Vagina (tissue), 2 donors: Measurements from ENCODE around the gene ZNF561. TPM values are rescaled to one million over a fixed set of nuclear protein-coding genes. Genes with fewer than 3 reads are reported as not detected.
"Not testable (repeated sequence)": the region's sequence is repeated elsewhere in the genome, so short reads cannot be mapped to it uniquely, and the experiment has no call there.

Source experiments
- DNase-seq, 2 donors: peaks; one replicate each; pipeline ENCODE4 v3.0.0-alpha.2; 2017; ENCODE audit errors: extremely low spot score in 2 of 2
- H3K27ac ChIP-seq: fragments of 200-600 bp; sonication (generic); one replicate; pipeline ENCODE4 v1.5.1; 2019
- H3K27me3 ChIP-seq: fragments of 200-600 bp; sonication (generic); one replicate; pipeline ENCODE4 v1.5.1; 2019
- H3K36me3 ChIP-seq, 2 donors: fragments of 200-600 bp; sonication (generic); one replicate each; pipeline ENCODE4 v1.5.1; 2017 to 2019
- H3K4me1 ChIP-seq: fragments of 200-600 bp; sonication (generic); one replicate; pipeline ENCODE4 v1.5.1; 2019
- H3K4me3 ChIP-seq, 2 donors: fragments of 200-600 bp; sonication (generic); 1 replicate in 1 of 2; 2 replicates in 1 of 2; pipeline ENCODE4 v1.5.1; 2016 to 2019
- H3K9me3 ChIP-seq: fragments of 200-600 bp; sonication (generic); one replicate; pipeline ENCODE4 v1.5.1; 2019
- POLR2A ChIP-seq, 2 donors: fragments of 450-650 bp; IDR thresholded peaks; one replicate each; pipeline ENCODE4 v1.6.1; 2017; ENCODE audit warnings: antibody characterized with exemption in 2 of 2, mild to moderate bottlenecking in 2 of 2, moderate library complexity in 2 of 2
- POLR2AphosphoS5 ChIP-seq, 2 donors: sonication (generic); formaldehyde crosslinking; IDR thresholded peaks; one replicate each; pipeline ENCODE4 v1.9.0; 2017; ENCODE audit warnings: antibody characterized with exemption in 2 of 2, mild to moderate bottlenecking in 2 of 2, low read depth in 1 of 2; ENCODE audit not compliant: insufficient read depth in 1 of 2
- intact Hi-C: fragments of 100-400 bp; cut with DNase I; formaldehyde crosslinking; loops from one replicate; pipeline ENCODE4 v1.15.1; 2023
- total RNA-seq: library from RNA; depleted of rRNA; stranded (reverse); fragments of >200 nt; gene quantifications from one replicate; pipeline ENCODE4 v1.2.3, GENCODE V29; 2016
- TF ChIP-seq, protein P1 (sequence below), 3 experiments: fragments of 450-650 bp in 2 of 3; fragments of 200-600 bp in 1 of 3; sonication (generic) in 1 of 3; IDR thresholded peaks; one replicate each; pipeline ENCODE4 v1.5.1; 2017 to 2019; ENCODE audit warnings: antibody characterized with exemption in 3 of 3, mild to moderate bottlenecking in 2 of 3, moderate library complexity in 2 of 3

The ZNF561 gene
- total RNA-seq, 1 donor from 2014 or later = 29.2 TPM

DNA sequence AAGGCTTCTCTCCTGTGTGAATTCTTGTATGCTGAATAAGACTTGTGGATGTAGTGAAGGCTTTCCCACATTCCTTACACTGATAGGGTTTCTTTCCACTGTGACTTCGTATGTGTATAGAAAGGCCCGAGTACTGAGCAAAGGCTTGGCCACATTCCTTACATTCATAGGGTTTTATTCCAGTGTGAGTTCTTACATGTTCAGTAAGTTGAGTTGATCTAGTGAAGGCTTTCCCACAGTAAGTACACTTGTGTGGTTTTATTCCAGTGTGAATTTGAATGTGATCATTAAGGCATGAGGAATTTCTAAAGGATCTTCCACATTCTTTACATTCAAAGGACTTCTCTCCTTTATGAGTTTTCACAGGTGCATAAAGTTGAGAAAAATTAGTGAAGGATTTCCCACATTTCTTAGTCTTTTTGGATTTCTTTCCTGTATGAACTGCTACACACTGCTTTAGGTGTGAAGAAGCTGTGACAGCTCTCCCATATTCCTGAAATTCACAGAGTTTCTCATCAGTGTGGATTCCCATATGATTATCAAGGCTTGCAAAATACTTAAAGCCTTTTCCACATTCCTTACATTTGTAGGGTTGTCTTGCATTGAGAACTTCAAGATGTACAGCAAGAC lies 10.4 kb downstream of the ZNF561 start:
- no peaks in the 10 kb centered on the region for H3K27me3 ChIP-seq
- no peaks in the 10 kb centered on the region for H3K4me1 ChIP-seq
- no peak overlapping the region for H3K4me3 ChIP-seq
- peaks cover 65% of the 10 kb centered on the region for H3K9me3 ChIP-seq
- H3K27ac ChIP-seq = no peak overlapping the region
- peaks cover 36 to 71% of the 10 kb centered on the region in 2 donors for H3K36me3 ChIP-seq
- TF ChIP-seq POLR2A (IDR thresholded peaks at IDR 0.05) (no peak), POLR2AphosphoS5 (IDR thresholded peaks at IDR 0.05; ENCODE audit: insufficient read depth in 1 of 2, low read depth in 1 of 2) (no peak)
- TF ChIP-seq, protein P1, sequence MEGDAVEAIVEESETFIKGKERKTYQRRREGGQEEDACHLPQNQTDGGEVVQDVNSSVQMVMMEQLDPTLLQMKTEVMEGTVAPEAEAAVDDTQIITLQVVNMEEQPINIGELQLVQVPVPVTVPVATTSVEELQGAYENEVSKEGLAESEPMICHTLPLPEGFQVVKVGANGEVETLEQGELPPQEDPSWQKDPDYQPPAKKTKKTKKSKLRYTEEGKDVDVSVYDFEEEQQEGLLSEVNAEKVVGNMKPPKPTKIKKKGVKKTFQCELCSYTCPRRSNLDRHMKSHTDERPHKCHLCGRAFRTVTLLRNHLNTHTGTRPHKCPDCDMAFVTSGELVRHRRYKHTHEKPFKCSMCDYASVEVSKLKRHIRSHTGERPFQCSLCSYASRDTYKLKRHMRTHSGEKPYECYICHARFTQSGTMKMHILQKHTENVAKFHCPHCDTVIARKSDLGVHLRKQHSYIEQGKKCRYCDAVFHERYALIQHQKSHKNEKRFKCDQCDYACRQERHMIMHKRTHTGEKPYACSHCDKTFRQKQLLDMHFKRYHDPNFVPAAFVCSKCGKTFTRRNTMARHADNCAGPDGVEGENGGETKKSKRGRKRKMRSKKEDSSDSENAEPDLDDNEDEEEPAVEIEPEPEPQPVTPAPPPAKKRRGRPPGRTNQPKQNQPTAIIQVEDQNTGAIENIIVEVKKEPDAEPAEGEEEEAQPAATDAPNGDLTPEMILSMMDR (IDR thresholded peaks at IDR 0.05) = no peak
- DNase-seq = no peak
- intact Hi-C loops = no loop called here

DNA sequence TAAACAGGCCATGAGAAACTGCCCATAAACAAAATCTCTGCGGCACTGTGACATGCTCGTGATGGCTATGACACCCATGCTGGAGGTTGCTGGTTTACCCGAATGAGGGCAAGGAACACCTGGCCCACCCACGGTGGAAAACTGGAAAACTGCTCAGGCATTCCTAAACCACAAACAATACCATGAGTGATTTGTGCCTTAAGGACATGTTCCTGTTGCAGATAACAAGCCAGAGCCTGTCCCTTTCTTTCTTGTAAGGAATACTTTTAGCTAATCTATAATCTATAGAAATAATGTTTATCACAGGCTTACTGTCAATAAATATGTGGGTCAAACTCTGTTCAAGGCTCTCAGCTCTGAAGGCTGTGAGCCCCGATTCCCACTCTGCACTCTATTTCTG lies 12.1 kb downstream of the ZNF561 start:
- Histone ChIP-seq H3K9me3 (peaks cover 63% of the 10 kb centered on the region), H3K4me1 (no peaks in the 10 kb centered on the region), H3K27me3 (no peaks in the 10 kb centered on the region), H3K27ac (no peak overlapping the region), H3K4me3 (no peak overlapping the region), H3K36me3 (peaks cover 24 to 54% of the 10 kb centered on the region in 2 donors)
- TF ChIP-seq POLR2AphosphoS5 (IDR thresholded peaks at IDR 0.05; ENCODE audit: insufficient read depth in 1 of 2, low read depth in 1 of 2) = no peak
- no peak for TF ChIP-seq POLR2A (IDR thresholded peaks at IDR 0.05)
- TF ChIP-seq, protein P1 (IDR thresholded peaks at IDR 0.05) = no peak
- DNase-seq = no peak
- intact Hi-C loops = no loop called here

DNA sequence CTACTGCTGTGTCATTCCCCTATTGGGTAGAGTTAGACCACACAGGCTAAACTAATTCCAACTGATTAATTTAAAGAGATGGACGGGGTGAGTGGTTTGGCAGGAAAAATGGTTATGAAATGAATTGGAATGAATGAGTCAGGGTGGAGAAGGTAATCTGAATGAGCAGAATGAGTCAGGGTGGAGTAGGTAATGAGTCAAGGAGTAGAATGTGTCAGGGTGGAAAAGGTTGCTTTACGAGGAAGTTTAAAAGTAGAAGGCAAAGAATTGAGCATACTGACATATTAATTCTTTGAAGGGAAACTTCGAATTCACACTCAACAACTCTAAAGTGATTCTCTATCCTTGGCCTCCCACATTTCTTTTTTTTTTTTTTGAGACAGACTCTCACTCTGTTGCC lies 24.0 kb downstream of the ZNF561 start:
- H3K4me1 ChIP-seq = no peaks in the 10 kb centered on the region
- no peak overlapping the region for H3K27ac ChIP-seq
- no peaks in the 10 kb centered on the region for H3K27me3 ChIP-seq
- H3K4me3 ChIP-seq = no peak overlapping the region
- TF ChIP-seq, protein P1 (IDR thresholded peaks at IDR 0.05) = no peak
- TF ChIP-seq POLR2AphosphoS5 (IDR thresholded peaks at IDR 0.05; ENCODE audit: insufficient read depth in 1 of 2, low read depth in 1 of 2) = peak in 1 of 2 donors; percentile 71
- DNase-seq = no peak
- H3K36me3 ChIP-seq = no peaks in the 10 kb centered on the region
- intact Hi-C loops = no loop called here
- peaks cover 4% of the 10 kb centered on the region for H3K9me3 ChIP-seq

DNA sequence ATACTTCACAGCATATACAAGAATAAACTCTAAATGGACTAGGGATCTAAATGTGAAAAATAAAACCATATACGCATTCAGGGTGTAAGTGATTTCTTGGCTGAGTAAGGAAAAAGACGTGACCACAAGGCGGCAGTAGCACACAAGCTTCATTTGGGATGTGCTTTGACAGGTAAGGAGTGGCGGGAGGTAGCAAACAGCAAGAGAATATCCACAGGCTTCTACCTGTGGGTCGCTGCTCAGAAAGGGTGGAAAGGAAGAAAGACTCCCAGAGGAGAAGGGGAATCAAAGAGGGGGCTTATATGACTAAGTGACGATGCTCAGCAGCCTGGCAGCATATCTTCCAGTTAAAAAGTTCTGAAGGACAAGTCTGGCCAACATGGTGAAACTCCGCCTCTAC lies 34.3 kb downstream of the ZNF561 start:
- H3K9me3 ChIP-seq = no peaks in the 10 kb centered on the region
- TF ChIP-seq POLR2AphosphoS5 (IDR thresholded peaks at IDR 0.05; ENCODE audit: insufficient read depth in 1 of 2, low read depth in 1 of 2) (peak in 1 of 2 donors; percentile 56), POLR2A (IDR thresholded peaks at IDR 0.05) (no peak)
- TF ChIP-seq, protein P1 (IDR thresholded peaks at IDR 0.05) = peak in 2 of 3 experiments; percentile 29 to 39
- intact Hi-C loops = no loop called here

DNA sequence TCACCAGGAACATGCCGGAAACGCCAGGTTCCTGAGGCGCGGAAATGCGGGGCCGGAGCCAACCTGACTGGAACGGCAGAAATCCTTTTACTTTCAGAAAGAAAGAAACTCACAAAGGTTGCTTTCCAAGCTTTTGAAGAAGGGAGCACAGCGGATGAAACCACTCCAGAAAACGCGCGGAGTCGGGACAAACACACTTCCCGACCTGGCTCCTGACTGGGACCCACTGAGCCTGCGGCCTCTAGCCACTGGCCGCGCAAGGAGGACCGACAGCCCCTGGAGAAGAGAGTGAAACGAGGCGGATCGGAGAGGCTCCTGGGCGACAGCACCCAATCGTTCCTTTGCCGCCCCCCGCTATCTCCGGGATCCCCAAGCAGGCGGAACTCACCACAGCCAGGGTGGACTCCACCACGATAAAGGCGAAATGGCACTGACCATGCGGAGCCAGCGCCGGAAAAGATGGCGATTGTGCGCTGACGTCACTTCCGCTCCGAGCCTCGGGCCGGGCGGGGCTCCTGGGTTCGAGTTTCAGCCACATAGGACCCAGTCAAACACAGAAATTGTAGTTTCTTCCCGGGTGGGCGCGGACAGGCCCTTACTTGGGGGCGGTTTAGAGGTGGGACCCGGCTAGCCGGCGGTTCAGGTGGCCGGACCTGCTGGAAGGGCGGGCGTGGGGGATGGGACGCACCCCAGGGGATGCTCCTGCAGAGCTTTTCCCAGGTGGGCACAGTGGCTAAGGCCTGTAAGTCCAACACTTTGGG lies 36.8 kb downstream of the ZNF561 start, which contains the start of gene ZNF121:
Gene ZNF121, minus strand, starts transcription at position 432 of the 761 bp plus-strand sequence. CDS start 16,407 bp downstream, outside the sequence.
- DNase-seq = peak in 1 of 2 donors; percentile 85
- intact Hi-C loops = loop anchor here (1.0 kb wide), 1 partner anchor 208 kb away; no protein-coding TSS in a partner anchor
- peaks cover 4% of the 10 kb centered on the region for H3K9me3 ChIP-seq
- TF ChIP-seq POLR2A (IDR thresholded peaks at IDR 0.05) = peak in 1 of 2 donors; percentile 17
- TF ChIP-seq, protein P1 (IDR thresholded peaks at IDR 0.05) = no peak
- peak; percentile 85 to 86 for TF ChIP-seq POLR2AphosphoS5 (IDR thresholded peaks at IDR 0.05; ENCODE audit: insufficient read depth in 1 of 2, low read depth in 1 of 2)
- H3K4me1 ChIP-seq = peaks cover 20% of the 10 kb centered on the region
- H3K27ac ChIP-seq = peak within 1 kb of the TSS; percentile 92
- H3K4me3 ChIP-seq = peak within 1 kb of the TSS; percentile 66 to 72
- peaks cover 0 to 11% of the 10 kb centered on the region in 2 donors for H3K36me3 ChIP-seq
- no peaks in the 10 kb centered on the region for H3K27me3 ChIP-seq

More for the DNA sequence above, 34.3 kb downstream of the ZNF561 start:
- Histone ChIP-seq H3K4me3 (no peak overlapping the region), H3K27ac (no peak overlapping the region), H3K27me3 (no peaks in the 10 kb centered on the region), H3K36me3 (peaks cover 0 to 4% of the 10 kb centered on the region in 2 donors), H3K4me1 (peaks cover 20% of the 10 kb centered on the region)
- DNase-seq = no peak

DNA sequence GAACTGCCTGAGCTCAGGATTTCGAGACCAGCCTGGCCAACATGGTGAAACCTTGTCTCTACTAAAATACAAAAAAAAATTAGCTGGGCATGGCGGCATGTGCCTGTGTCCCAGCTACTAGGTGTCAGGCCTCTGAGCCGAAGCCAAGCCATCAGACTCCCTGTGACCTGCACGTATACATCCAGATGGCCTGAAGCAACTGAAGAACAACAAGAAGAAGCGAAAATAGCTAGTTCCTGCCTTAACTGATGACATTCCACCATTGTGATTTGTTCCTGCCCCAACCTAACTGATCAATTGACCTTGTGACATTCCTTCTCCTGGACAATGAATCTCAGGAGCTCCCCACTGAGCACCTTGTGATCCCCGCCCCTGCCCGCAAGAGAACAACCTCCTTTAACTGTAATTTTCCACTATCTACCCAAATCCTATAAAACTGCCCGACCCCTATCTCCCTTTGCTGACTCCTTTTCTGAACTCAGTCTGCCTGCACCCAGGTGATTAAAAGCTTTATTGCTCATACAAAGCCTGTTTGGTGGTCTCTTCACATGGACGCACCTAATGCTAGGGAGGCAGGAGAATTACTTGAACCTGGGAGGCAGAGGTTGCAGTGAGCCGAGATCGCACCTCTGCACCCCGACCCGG lies 38.8 kb downstream of the ZNF561 start:
- H3K27ac ChIP-seq, intact Hi-C loops, H3K9me3 ChIP-seq, H3K27me3 ChIP-seq, H3K4me3 ChIP-seq, DNase-seq: not testable (repeated sequence)
- H3K36me3 ChIP-seq = peaks cover 0 to 27% of the 10 kb centered on the region in 2 donors
- H3K4me1 ChIP-seq = peaks cover 20% of the 10 kb centered on the region
